ENCODE results near the gene ARL4C. TPM values are rescaled to one million over a fixed set of nuclear protein-coding genes. Genes with fewer than 3 reads are reported as not detected.
A peak's percentile ranks its signal among the peaks of the same experiment; 100 is the strongest.

Gene ARL4C
- total RNA-seq, 1 experiment from 2014 or later: 81.2 TPM

GRCh38 chr2:234451242-234451641 lies 45.6 kb downstream of the ARL4C start:
- no peaks in the 10 kb centered on the region for H3K27me3 ChIP-seq (replicated peaks; ENCODE audit: control insufficient read depth, insufficient read depth, low read length)
- H3K27ac Mint-ChIP-seq (ENCODE audit: unreplicated experiment): no peak overlapping the region
- H3K4me1 Mint-ChIP-seq (ENCODE audit: low read depth, unreplicated experiment): peaks cover 30% of the 10 kb centered on the region
- H3K27me3 Mint-ChIP-seq (ENCODE audit: insufficient read depth, unreplicated experiment): no peaks in the 10 kb centered on the region
- peaks cover 51% of the 10 kb centered on the region for H3K4me1 ChIP-seq
- H3K36me3 Mint-ChIP-seq (ENCODE audit: insufficient read depth, unreplicated experiment): peaks cover 22% of the 10 kb centered on the region
- H3K36me3 ChIP-seq (ENCODE audit: control insufficient read depth, insufficient read depth, low read length): no peaks in the 10 kb centered on the region
- no peak overlapping the region for H3K4me3 ChIP-seq (ENCODE audit: low read depth, low read length)
- ChIA-PET POLR2A (no interaction called here), CTCF (no interaction called here)
- no peak for TF ChIP-seq CTCF (IDR thresholded peaks at IDR 0.05; ENCODE audit: insufficient read depth in 1 of 2, low read depth in 1 of 2, low read length in 1 of 2, severe bottlenecking in 1 of 2, unreplicated experiment in 1 of 2)
- no peaks in the 10 kb centered on the region for H3K9me3 ChIP-seq
- intact Hi-C loops (cut with micrococcal nuclease; ENCODE audit: unreplicated experiment): no loop called here
- BruUV-seq (replicated peaks): no TSS peak
- H3K4me3 Mint-ChIP-seq (ENCODE audit: unreplicated experiment): no peak overlapping the region
- DNase-seq: no peak
- H3K9me3 Mint-ChIP-seq (ENCODE audit: unreplicated experiment): peaks cover 18% of the 10 kb centered on the region

GRCh38 chr2:234450431-234451124 lies 46.3 kb downstream of the ARL4C start:
- intact Hi-C loops (cut with micrococcal nuclease; ENCODE audit: unreplicated experiment): no loop called here
- BruUV-seq (replicated peaks): no TSS peak
- Mint-ChIP-seq H3K9me3 (ENCODE audit: unreplicated experiment) (peaks cover 18% of the 10 kb centered on the region), H3K36me3 (ENCODE audit: insufficient read depth, unreplicated experiment) (peaks cover 22% of the 10 kb centered on the region), H3K27ac (ENCODE audit: unreplicated experiment) (peak overlapping the region; percentile 89), H3K27me3 (ENCODE audit: insufficient read depth, unreplicated experiment) (no peaks in the 10 kb centered on the region), H3K4me1 (ENCODE audit: low read depth, unreplicated experiment) (peaks cover 29% of the 10 kb centered on the region), H3K4me3 (ENCODE audit: unreplicated experiment) (no peak overlapping the region)
- DNase-seq: no peak
- Histone ChIP-seq H3K36me3 (ENCODE audit: control insufficient read depth, insufficient read depth, low read length) (no peaks in the 10 kb centered on the region), H3K9me3 (no peaks in the 10 kb centered on the region), H3K4me1 (peaks cover 53% of the 10 kb centered on the region), H3K4me3 (ENCODE audit: low read depth, low read length) (no peak overlapping the region), H3K27me3 (replicated peaks; ENCODE audit: control insufficient read depth, insufficient read depth, low read length) (no peaks in the 10 kb centered on the region)
- POLR2A ChIA-PET: no interaction called here
- CTCF ChIA-PET: no interaction called here
- TF ChIP-seq CTCF (IDR thresholded peaks at IDR 0.05; ENCODE audit: insufficient read depth in 1 of 2, low read depth in 1 of 2, low read length in 1 of 2, severe bottlenecking in 1 of 2, unreplicated experiment in 1 of 2): no peak

GRCh38 chr2:234448506-234449184 lies 48.2 kb downstream of the ARL4C start:
- TF ChIP-seq CTCF (IDR thresholded peaks at IDR 0.05; ENCODE audit: insufficient read depth in 1 of 2, low read depth in 1 of 2, low read length in 1 of 2, severe bottlenecking in 1 of 2, unreplicated experiment in 1 of 2): no peak
- intact Hi-C loops (cut with micrococcal nuclease; ENCODE audit: unreplicated experiment): loop anchor here (1.0 to 5.0 kb wide), 6 partner anchors 14 to 256 kb away; no protein-coding TSS in a partner anchor
- no peak for DNase-seq
- Mint-ChIP-seq H3K9me3 (ENCODE audit: unreplicated experiment) (peaks cover 12% of the 10 kb centered on the region), H3K27me3 (ENCODE audit: insufficient read depth, unreplicated experiment) (no peaks in the 10 kb centered on the region), H3K27ac (ENCODE audit: unreplicated experiment) (peak overlapping the region; percentile 89), H3K36me3 (ENCODE audit: insufficient read depth, unreplicated experiment) (peaks cover 22% of the 10 kb centered on the region), H3K4me3 (ENCODE audit: unreplicated experiment) (peak overlapping the region; percentile 60), H3K4me1 (ENCODE audit: low read depth, unreplicated experiment) (peaks cover 29% of the 10 kb centered on the region)
- H3K4me3 ChIP-seq (ENCODE audit: low read depth, low read length): no peak overlapping the region
- no peaks in the 10 kb centered on the region for H3K27me3 ChIP-seq (replicated peaks; ENCODE audit: control insufficient read depth, insufficient read depth, low read length)
- CTCF ChIA-PET: interaction anchor here (1.0 kb wide), 1 partner anchor 85 kb away, joined by 4 read pairs; no protein-coding TSS in a partner anchor
- BruUV-seq (replicated peaks): TSS peak; percentile 94
- no peaks in the 10 kb centered on the region for H3K36me3 ChIP-seq (ENCODE audit: control insufficient read depth, insufficient read depth, low read length)
- POLR2A ChIA-PET: interaction anchor here (0.6 to 1.3 kb wide), 4 partner anchors 19 to 48 kb away, joined by 3 to 7 read pairs (median 5); partner anchors contain the start of gene ARL4C
- peaks cover 53% of the 10 kb centered on the region for H3K4me1 ChIP-seq
- H3K9me3 ChIP-seq: no peaks in the 10 kb centered on the region

All from Caco-2 (cell line).